Neural cell (in vitro differentiated cells): ENCODE data around the gene FKBP1A. TPM values are rescaled to one million over a fixed set of nuclear protein-coding genes. Genes with fewer than 3 reads are reported as not detected.
A peak's percentile ranks its signal among the peaks of the same experiment; 100 is the strongest.

Experiments
- H2AFZ ChIP-seq: fragments of 200-600, 300-800 bp; sonication (generic), shearing (Covaris generic); 2 replicates; pipeline ENCODE4 v1.6.0; 2014; ENCODE audit warnings: low read depth, mild to moderate bottlenecking, antibody characterized with exemption, low read length, moderate library complexity
- H3F3A ChIP-seq: fragments of 200-600 bp; shearing (Covaris generic); 2 replicates; pipeline ENCODE4 v1.6.1; 2016; ENCODE audit warnings: mild to moderate bottlenecking, moderate library complexity, mixed read lengths, antibody characterized with exemption, low read length; ENCODE audit not compliant: insufficient read depth, poor library complexity, severe bottlenecking
- H3K27ac ChIP-seq: fragments of 200-600, 300-800 bp; sonication (generic), shearing (Covaris generic); 2 replicates; pipeline ENCODE4 v1.5.1; 2014; ENCODE audit warnings: mild to moderate bottlenecking, low read length, moderate library complexity
- H3K27me3 ChIP-seq: fragments of 300-800, 200-600 bp; sonication (generic), shearing (Covaris generic); 2 replicates; pipeline ENCODE4 v1.6.0; 2014; ENCODE audit warnings: mild to moderate bottlenecking, low read depth, low read length, moderate library complexity; ENCODE audit not compliant: insufficient read depth
- H3K36me3 ChIP-seq: fragments of 300-800, 200-600 bp; sonication (generic), shearing (Covaris generic); 2 replicates; pipeline ENCODE4 v1.5.1; 2014; ENCODE audit warnings: mild to moderate bottlenecking, antibody characterized with exemption, low read length, moderate library complexity; ENCODE audit not compliant: insufficient read depth
- H3K4me2 ChIP-seq: fragments of 300-800, 200-600 bp; sonication (generic), shearing (Covaris generic); 2 replicates; pipeline ENCODE4 v1.6.0; 2014; ENCODE audit warnings: mild to moderate bottlenecking, low read length
- H3K4me3 ChIP-seq: fragments of 300-800, 200-600 bp; sonication (generic), shearing (Covaris generic); 2 replicates; pipeline ENCODE4 v1.5.1; 2014; ENCODE audit warnings: mild to moderate bottlenecking, low read length, moderate library complexity
- H3K79me2 ChIP-seq: fragments of 200-600 bp; shearing (Covaris generic); replicated peaks from 2 replicates; pipeline ENCODE4 v1.6.0; 2014; ENCODE audit warnings: mild to moderate bottlenecking, low read length, moderate library complexity; ENCODE audit not compliant: insufficient read depth
- H3K9ac ChIP-seq: fragments of 300-800, 200-600 bp; sonication (generic), shearing (Covaris generic); 2 replicates; pipeline ENCODE4 v1.6.1; 2016; ENCODE audit warnings: mild to moderate bottlenecking, low read length, mixed read lengths
- H3K9me2 ChIP-seq: fragments of 200-600 bp; shearing (Covaris generic); 2 replicates; pipeline ENCODE4 v1.6.1; 2016; ENCODE audit warnings: mild to moderate bottlenecking, low read length, mixed read lengths; ENCODE audit not compliant: insufficient read depth
- H3K9me3 ChIP-seq: fragments of 200-600, 300-800 bp; sonication (generic), shearing (Covaris generic); 2 replicates; pipeline ENCODE4 v1.6.1; 2016; ENCODE audit warnings: mild to moderate bottlenecking, mixed run types, low read length, moderate library complexity, mixed read lengths
- H4K20me1 ChIP-seq: fragments of 200-600 bp; shearing (Covaris generic); 2 replicates; pipeline ENCODE4 v1.6.1; 2016; ENCODE audit warnings: mild to moderate bottlenecking, mixed run types; ENCODE audit not compliant: insufficient read depth
- EZH2 ChIP-seq: fragments of 200-600, 300-800 bp; shearing (Covaris generic), sonication (generic); IDR thresholded peaks from 2 replicates; pipeline ENCODE4 v1.6.1; 2014; ENCODE audit warnings: antibody characterized with exemption, low read length, borderline replicate concordance, mild to moderate bottlenecking; ENCODE audit not compliant: insufficient read depth, poor library complexity, severe bottlenecking
- MXI1 ChIP-seq: fragments of 450-650 bp; conservative IDR thresholded peaks from 2 replicates; pipeline ENCODE4 v1.6.1; 2014; ENCODE audit warnings: antibody characterized with exemption, mild to moderate bottlenecking; ENCODE audit not compliant: poor library complexity, severe bottlenecking
- POLR2AphosphoS5 ChIP-seq: IDR thresholded peaks from 2 replicates; pipeline ENCODE4 v1.6.1; 2012
- RAD21 ChIP-seq: fragments of 450-650 bp; conservative IDR thresholded peaks from 2 replicates; pipeline ENCODE4 v1.6.1; 2014; ENCODE audit warnings: antibody characterized with exemption, mild to moderate bottlenecking, moderate library complexity
- REST ChIP-seq: IDR thresholded peaks from 2 replicates; pipeline ENCODE4 v1.6.1; 2012; ENCODE audit warnings: borderline replicate concordance
- SMC3 ChIP-seq: fragments of 450-650 bp; conservative IDR thresholded peaks from 2 replicates; pipeline ENCODE4 v1.6.1; 2014; ENCODE audit warnings: antibody characterized with exemption, mild to moderate bottlenecking, moderate library complexity; ENCODE audit not compliant: poor library complexity
- TAF1 ChIP-seq: IDR thresholded peaks from 2 replicates; pipeline ENCODE4 v1.6.1; 2012; ENCODE audit warnings: low read depth
- polyA plus RNA-seq: library from polyadenylated mRNA; depleted of rRNA; stranded (reverse); fragments of >200 nt; gene quantifications from 2 replicates; pipeline ENCODE4 v1.2.3, GENCODE V29; 2014
- TF ChIP-seq, protein P1 (sequence below): fragments of 450-650 bp; IDR thresholded peaks from 2 replicates; pipeline ENCODE4 v1.5.1; 2014; ENCODE audit warnings: antibody characterized with exemption, mild to moderate bottlenecking, moderate library complexity; ENCODE audit not compliant: poor library complexity, severe bottlenecking

Gene FKBP1A
- polyA plus RNA-seq, 1 donor from 2014 or later = 150 TPM

- peak overlapping the region; percentile 96 for H2AFZ ChIP-seq
- H3K9me2 ChIP-seq = no peaks in the 10 kb centered on the region
- H4K20me1 ChIP-seq = no peaks in the 10 kb centered on the region
- H3K79me2 ChIP-seq = peaks cover 39% of the 10 kb centered on the region
- H3K36me3 ChIP-seq = no peaks in the 10 kb centered on the region
- peak overlapping the region; percentile 65 for H3K9ac ChIP-seq
- H3F3A ChIP-seq = no peaks in the 10 kb centered on the region
- no peaks in the 10 kb centered on the region for H3K9me3 ChIP-seq
- H3K27ac ChIP-seq = peak overlapping the region; percentile 74
- peaks cover 17% of the 10 kb centered on the region for H3K27me3 ChIP-seq
- H3K4me2 ChIP-seq = peak overlapping the region; percentile 78
- TF ChIP-seq MXI1 = no peak
- TF ChIP-seq TAF1 = no peak
- no peak for TF ChIP-seq REST
- TF ChIP-seq RAD21 = no peak
- TF ChIP-seq SMC3 = no peak
- TF ChIP-seq, protein P1, sequence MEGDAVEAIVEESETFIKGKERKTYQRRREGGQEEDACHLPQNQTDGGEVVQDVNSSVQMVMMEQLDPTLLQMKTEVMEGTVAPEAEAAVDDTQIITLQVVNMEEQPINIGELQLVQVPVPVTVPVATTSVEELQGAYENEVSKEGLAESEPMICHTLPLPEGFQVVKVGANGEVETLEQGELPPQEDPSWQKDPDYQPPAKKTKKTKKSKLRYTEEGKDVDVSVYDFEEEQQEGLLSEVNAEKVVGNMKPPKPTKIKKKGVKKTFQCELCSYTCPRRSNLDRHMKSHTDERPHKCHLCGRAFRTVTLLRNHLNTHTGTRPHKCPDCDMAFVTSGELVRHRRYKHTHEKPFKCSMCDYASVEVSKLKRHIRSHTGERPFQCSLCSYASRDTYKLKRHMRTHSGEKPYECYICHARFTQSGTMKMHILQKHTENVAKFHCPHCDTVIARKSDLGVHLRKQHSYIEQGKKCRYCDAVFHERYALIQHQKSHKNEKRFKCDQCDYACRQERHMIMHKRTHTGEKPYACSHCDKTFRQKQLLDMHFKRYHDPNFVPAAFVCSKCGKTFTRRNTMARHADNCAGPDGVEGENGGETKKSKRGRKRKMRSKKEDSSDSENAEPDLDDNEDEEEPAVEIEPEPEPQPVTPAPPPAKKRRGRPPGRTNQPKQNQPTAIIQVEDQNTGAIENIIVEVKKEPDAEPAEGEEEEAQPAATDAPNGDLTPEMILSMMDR = no peak
- no peak for TF ChIP-seq EZH2
- peak overlapping the region; percentile 82 for H3K4me3 ChIP-seq
Measured at GRCh38 chr20:1393507-1393882, 641 bp upstream of the FKBP1A start.

GRCh38 chr20:1392443-1392692 lies 486 bp downstream of the FKBP1A start:
- Histone ChIP-seq H3K9me2 (no peaks in the 10 kb centered on the region), H3K4me2 (peak overlapping the region; percentile 70), H4K20me1 (no peaks in the 10 kb centered on the region), H3F3A (no peaks in the 10 kb centered on the region), H3K27ac (no peak overlapping the region), H3K27me3 (peaks cover 17% of the 10 kb centered on the region), H3K79me2 (peaks cover 47% of the 10 kb centered on the region), H3K9me3 (no peaks in the 10 kb centered on the region), H3K9ac (peak overlapping the region; percentile 83), H2AFZ (peak overlapping the region; percentile 51), H3K36me3 (no peaks in the 10 kb centered on the region), H3K4me3 (peak overlapping the region; percentile 82)
- TF ChIP-seq POLR2AphosphoS5 (no peak), REST (peak; percentile 1)
